ENCODE measurements around the gene ZFYVE26.
A peak's percentile ranks its signal among the peaks of the same experiment; 100 is the strongest.
"Not testable (repeated sequence)": the region's sequence is repeated elsewhere in the genome, so short reads cannot be mapped to it uniquely, and the experiment has no call there.

The ZFYVE26 gene

GRCh38 chr14:67816326-67817002, at the start of gene ZFYVE26:
Gene ZFYVE26 (minus strand): TSS chr14:67816590. CDS start chr14:67815963, 627 bp downstream.
- DNase-seq: peak; percentile 100

- no peak for DNase-seq
Observed at GRCh38 chr14:67863223-67863622, 46.8 kb upstream of the ZFYVE26 start.

DNA sequence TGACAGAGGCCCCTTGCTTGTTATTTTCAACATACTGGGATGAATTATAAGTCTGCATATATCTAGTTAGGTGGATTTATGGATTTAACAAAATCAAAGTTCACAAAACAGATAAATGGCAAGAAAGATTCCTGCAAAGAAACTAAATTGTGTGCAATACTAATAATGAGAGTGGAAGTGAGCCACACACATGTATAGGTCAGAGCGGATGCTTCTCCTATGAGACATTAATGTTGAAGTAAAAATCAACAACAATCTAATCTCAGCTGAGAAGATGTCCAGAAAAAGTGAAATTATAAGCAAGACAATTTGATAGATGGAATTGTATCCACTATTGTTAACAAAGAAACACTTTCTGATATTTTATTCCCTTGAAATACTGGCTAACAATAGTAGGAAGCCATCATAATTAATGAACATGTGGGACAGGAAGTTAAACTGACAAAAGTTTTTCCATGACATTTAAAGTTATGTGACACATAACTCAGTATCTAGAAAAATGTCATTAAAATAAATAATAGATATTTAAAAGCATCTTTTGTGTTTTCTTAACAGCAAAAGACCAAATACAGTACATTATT, 42.9 kb upstream of the ZFYVE26 start:
- no peak for DNase-seq

- no peak for DNase-seq
Observed at GRCh38 chr14:67857778-67858350, 41.5 kb upstream of the ZFYVE26 start.

- no peak for DNase-seq
Observed at GRCh38 chr14:67856827-67857226, 40.4 kb upstream of the ZFYVE26 start.

GRCh38 chr14:67853715-67854114, 37.3 kb upstream of the ZFYVE26 start:
- no peak for DNase-seq

GRCh38 chr14:67852926-67853604, 36.7 kb upstream of the ZFYVE26 start:
- DNase-seq: no peak

- DNase-seq: no peak
Observed at GRCh38 chr14:67851785-67852410, 35.5 kb upstream of the ZFYVE26 start.

- DNase-seq: no peak
Observed at GRCh38 chr14:67850066-67850830, 33.9 kb upstream of the ZFYVE26 start.

DNA sequence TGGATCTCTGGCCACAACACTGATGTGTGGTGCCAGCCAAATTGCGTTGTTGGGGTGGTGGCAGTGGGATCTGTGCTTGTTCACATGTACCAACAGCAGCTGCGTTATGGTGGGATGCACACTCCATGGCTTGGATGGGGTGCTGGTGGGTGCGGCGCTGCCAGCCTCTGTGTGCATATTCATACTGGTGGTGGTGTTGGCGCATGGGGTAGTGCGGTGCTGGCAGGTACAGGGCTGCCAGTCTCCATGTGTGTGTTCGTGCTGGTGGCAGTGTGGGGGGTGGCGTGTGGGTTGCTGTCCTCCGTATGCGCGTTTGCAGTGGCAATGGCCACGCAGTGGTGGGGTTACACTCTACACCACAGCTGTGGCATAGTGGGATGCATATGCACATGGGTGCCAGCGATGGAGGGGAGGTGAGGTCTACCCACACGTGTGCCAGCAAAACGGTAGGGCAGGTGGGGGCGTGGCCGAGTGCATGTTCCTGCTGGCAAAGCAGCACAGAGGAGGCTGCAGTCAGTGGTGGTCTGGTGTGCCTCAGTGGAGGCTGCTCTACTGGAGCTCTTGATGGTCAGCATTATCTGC, 29.7 kb upstream of the ZFYVE26 start:
- DNase-seq: no peak

DNA sequence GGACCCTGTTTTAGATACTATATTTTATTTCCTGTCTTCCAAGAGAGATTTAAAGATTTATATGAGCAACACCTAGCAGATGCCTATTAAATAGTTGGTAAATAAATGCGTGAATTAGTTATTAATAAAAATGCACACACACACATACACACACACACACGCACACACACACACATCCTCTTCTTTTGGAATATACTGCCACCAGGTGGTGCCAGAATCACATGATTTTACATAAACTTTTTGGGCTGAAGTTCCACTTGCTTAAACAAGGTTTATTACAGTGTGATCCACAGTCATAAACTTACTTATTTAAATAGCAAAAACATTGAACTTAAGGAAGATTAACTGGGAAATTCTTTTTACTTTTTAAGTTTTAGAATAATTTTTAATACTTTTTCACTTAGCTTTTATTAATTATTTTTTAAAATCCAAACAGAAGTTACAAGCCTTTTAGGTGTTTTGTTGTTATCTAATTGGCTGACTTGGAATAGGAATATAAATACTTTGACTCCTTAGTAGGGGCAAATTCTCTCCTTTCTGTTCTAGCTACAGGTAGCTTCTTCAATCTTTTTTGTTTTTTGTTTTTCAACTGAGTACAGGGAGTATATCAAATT, 20.7 kb upstream of the ZFYVE26 start:
- peak; percentile 34 for DNase-seq

DNA sequence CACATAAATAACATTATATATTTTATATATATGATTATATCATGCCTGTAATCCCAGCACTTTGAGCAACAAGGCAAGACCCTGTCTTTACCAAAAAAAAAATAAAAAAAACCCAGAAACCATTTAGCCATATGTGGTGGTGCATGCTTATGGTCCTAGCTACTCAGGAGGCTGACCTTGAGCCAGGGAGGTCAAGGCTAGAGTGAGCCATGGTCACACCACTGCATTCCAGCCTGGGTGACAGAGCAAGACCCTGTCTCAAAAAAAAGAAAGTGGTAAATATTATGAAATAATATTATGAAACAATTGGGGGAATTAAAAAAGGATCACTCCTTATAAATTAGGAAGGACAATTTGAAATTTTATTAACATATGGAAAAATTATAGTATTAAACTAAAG, 19.2 kb upstream of the ZFYVE26 start:
- no peak for DNase-seq

- DNase-seq: no peak
Observed at GRCh38 chr14:67833403-67833802, 17.0 kb upstream of the ZFYVE26 start.

DNA sequence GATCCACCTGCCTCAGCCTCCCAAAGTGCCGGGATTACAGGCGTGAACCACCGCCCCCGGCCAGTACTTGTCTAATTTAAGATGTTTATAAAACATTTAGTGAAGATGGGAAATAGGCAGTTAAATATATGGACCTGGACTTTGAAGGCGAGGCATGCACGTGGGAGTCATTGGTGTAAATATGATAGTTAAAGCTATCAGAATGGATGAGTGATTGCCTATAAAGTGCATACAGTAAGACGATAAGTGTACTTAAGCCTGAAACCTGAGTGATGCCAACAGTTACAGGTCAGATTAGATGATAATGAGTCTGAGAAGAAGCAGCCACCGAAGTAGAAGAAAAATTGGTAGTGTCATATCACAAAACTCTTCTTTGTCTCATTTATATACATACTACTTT, 14.7 kb upstream of the ZFYVE26 start:
- DNase-seq: no peak

DNA sequence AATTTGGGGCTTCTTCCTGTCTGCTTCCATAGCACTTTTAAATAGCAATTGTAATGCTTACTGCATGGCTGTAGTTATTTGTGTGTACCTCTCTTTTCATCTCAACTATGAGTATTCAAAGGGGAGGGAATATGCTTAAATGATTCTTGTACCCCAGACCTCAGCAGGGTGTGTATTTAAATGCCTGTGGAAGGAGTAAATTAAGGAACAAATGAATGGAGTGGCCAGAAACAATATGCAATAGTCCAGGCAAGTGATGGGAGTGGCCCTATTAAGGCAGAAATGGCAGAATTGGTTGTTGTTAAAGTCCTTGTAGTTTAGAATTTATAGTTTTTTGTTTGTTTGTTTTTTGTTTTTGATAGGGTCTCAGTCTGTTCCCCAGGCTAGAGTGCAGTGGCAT, 4.7 kb upstream of the ZFYVE26 start:
- no peak for DNase-seq

DNA sequence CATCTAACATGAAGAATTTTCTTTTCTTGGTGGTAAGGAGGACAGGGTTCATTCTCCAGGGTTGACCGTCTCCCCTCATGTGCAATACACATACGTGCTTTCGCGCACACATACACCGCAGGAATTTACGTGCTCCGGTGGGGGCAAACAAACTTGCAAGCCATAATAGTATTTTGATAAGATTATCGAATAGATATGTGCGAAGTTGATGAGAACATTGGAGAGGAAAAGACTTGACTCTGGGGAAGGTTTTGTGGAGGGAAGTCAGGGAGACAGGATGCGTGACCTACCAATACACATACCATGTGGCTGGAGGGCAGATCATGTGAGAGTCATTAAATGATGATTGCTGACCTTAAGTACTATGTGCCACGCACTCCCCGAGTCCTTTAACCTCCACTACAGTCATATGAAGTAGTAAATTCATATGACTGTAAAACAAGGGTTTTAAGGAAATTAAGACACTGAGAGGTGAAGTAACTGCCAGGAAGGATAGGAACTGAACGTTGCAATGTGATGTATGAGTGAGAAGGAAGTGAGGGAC, 4.1 kb upstream of the ZFYVE26 start:
- no peak for DNase-seq

- DNase-seq: peak; percentile 81
Observed at GRCh38 chr14:67819563-67820421, 3.4 kb upstream of the ZFYVE26 start, which contains the start of gene RAD51B. Gene RAD51B (plus strand): TSS chr14:67819779.

DNA sequence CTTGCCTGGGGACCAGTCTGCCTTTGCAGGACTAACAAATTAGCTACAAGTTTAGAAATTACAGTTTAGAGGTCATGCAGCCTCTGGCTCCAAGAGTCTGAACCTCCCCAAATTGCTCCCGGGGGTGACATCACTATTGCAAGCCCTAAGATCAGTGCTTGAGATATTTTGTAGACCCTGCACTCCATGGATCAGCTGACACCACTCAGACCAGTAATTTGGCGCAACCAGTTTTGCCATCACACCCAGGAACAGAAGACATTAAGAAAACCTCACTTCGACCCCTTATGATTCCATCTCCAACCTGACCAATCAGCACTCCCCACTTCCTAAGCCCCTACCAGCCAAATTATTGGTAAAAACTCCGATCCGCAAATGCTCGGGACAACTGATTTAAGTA, 2.1 kb upstream of the ZFYVE26 start:
- not testable (repeated sequence) for DNase-seq

DNA sequence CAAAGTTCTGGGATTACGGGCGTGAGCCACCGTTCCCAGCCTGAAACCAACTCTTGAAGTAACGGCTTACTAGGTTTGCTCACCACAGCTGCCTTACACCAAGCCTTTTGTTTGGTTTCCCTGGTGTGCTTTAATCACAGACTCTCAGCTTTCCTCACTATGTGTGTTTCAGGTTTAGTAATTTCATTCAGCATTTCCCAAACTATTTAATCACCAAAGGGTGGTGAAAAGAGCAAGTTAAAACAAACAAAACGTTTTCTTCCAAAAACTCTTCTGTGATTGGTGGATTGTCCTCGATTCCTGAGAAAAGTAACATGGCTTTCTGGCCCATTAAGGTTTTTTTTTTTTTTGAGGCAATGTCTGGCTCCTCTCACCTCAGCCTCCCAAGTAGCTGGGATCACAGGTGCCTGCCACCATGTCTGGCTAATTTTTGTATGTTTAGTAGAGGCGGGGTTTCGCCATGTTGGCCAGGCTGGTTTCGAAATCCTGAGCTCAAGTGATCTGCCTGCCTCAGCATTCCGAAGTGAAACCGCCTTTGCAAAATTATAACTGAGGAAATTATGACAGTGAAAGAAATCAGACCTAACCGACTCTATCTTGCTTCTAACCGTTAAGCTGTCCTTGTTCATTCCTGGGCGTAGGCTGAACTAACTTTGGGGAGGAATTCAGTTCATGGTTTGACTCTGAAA, 1.5 kb upstream of the ZFYVE26 start:
- no peak for DNase-seq
